A549 (cell line): ENCODE data around the gene PLAC8L1.

Experiments
- JUN ChIP-seq, 2 experiments: fragments of >200 bp; sonication (Bioruptor Twin); formaldehyde crosslinking; IDR thresholded peaks; 2 replicates in 1 of 2; 3 replicates in 1 of 2; pipeline ENCODE4 v1.6.1; 2016 to 2017
- JUNB ChIP-seq: fragments of >200 bp; sonication (Bioruptor Twin); formaldehyde crosslinking; IDR thresholded peaks from 2 replicates; pipeline ENCODE4 v1.6.1; 2016
- MYC ChIP-seq: IDR thresholded peaks from 2 replicates; pipeline ENCODE4 v1.6.1; 2012; ENCODE audit warnings: mild to moderate bottlenecking, inconsistent platforms, low read length, improper control_type of control experiment, borderline replicate concordance
- POLR2A ChIP-seq: IDR thresholded peaks from 2 replicates; pipeline ENCODE4 v1.6.1; 2012; ENCODE audit warnings: mild to moderate bottlenecking, low read length
- RAD21 ChIP-seq, 2 experiments: fragments of >200 bp in 1 of 2; sonication (Bioruptor Twin) in 1 of 2; formaldehyde crosslinking in 1 of 2; IDR thresholded peaks in 1 of 2; conservative IDR thresholded peaks in 1 of 2; 2 replicates in 1 of 2; 3 replicates in 1 of 2; pipeline ENCODE4 v1.6.1; 2012 to 2018; ENCODE audit warnings: inconsistent platforms in 1 of 2
- ZNF302 ChIP-seq: fragments of 250-450 bp; sonication (Bioruptor Pico); IDR thresholded peaks from 2 replicates; pipeline ENCODE4 v1.9.0; 2021; ENCODE audit warnings: inconsistent platforms, mild to moderate bottlenecking, moderate library complexity
- TF ChIP-seq, protein P1 (sequence below): fragments of >200 bp; sonication (Bioruptor Twin); formaldehyde crosslinking; IDR thresholded peaks from 3 replicates; pipeline ENCODE4 v1.5.1; 2016
- TF ChIP-seq, protein P2 (sequence below): fragments of >200 bp; sonication (Bioruptor Twin); formaldehyde crosslinking; IDR thresholded peaks from 3 replicates; pipeline ENCODE4 v1.6.1; 2016
- TF ChIP-seq, protein P3 (sequence below): fragments of 450-650 bp; IDR thresholded peaks from 2 replicates; pipeline ENCODE4 v1.6.1; 2014; ENCODE audit warnings: antibody characterized with exemption

DNA sequence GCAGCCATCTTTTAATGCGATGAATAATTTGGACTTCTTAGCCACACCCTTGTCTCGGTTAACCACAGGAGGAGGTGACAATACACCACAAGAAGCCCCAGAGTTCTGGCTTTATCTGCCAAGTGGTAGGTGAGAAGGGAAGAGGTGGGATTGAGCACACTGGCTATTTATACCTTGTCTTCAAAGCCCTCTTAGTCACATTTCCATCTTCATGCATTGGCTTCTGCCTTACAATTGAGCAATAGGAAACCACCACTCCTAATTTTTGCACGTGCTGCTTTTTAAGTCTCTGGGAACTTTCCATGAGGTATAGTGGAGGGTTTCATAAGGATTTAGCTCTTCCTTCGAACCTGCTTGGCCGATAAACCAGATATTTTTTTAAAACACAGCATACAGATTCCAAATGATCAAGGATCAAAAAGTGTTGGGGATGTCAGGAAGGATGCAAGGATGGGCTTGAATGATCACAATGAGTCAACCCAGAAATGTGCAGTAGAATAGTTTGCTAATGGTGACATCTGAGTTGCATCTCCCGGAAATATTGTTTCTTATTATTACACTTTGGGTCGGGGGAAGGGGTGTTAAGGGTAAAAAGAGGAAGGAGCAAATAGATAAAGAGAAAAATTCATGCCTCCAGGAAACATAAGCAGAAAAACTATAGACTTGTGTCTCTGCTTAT, 25.5 kb downstream of the PLAC8L1 start:
- TF ChIP-seq ZNF302 (CRISPR knock-in tag) (no peak), POLR2A (no peak), JUN (IDR thresholded peaks at IDR 0.05) (no peak), JUNB (no peak), MYC (no peak), RAD21 (conservative IDR thresholded peaks at IDR 0.05 in 1 of 2, IDR thresholded peaks at IDR 0.05 in 1 of 2) (no peak)
- TF ChIP-seq, protein P1, sequence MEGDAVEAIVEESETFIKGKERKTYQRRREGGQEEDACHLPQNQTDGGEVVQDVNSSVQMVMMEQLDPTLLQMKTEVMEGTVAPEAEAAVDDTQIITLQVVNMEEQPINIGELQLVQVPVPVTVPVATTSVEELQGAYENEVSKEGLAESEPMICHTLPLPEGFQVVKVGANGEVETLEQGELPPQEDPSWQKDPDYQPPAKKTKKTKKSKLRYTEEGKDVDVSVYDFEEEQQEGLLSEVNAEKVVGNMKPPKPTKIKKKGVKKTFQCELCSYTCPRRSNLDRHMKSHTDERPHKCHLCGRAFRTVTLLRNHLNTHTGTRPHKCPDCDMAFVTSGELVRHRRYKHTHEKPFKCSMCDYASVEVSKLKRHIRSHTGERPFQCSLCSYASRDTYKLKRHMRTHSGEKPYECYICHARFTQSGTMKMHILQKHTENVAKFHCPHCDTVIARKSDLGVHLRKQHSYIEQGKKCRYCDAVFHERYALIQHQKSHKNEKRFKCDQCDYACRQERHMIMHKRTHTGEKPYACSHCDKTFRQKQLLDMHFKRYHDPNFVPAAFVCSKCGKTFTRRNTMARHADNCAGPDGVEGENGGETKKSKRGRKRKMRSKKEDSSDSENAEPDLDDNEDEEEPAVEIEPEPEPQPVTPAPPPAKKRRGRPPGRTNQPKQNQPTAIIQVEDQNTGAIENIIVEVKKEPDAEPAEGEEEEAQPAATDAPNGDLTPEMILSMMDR = no peak
- TF ChIP-seq, protein P2, sequence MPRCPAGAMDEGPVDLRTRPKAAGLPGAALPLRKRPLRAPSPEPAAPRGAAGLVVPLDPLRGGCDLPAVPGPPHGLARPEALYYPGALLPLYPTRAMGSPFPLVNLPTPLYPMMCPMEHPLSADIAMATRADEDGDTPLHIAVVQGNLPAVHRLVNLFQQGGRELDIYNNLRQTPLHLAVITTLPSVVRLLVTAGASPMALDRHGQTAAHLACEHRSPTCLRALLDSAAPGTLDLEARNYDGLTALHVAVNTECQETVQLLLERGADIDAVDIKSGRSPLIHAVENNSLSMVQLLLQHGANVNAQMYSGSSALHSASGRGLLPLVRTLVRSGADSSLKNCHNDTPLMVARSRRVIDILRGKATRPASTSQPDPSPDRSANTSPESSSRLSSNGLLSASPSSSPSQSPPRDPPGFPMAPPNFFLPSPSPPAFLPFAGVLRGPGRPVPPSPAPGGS = no peak
- TF ChIP-seq, protein P3, sequence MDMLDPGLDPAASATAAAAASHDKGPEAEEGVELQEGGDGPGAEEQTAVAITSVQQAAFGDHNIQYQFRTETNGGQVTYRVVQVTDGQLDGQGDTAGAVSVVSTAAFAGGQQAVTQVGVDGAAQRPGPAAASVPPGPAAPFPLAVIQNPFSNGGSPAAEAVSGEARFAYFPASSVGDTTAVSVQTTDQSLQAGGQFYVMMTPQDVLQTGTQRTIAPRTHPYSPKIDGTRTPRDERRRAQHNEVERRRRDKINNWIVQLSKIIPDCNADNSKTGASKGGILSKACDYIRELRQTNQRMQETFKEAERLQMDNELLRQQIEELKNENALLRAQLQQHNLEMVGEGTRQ = no peak
